Endodermal cell (in vitro differentiated cells): ENCODE measurements around the gene MAP9. TPM values are rescaled to one million over a fixed set of nuclear protein-coding genes. Genes with fewer than 3 reads are reported as not detected.

Experiments used
- DNase-seq: peaks from one replicate; pipeline ENCODE4 v3.0.0-alpha.2; 2017
- H3K27ac ChIP-seq: 2 replicates; pipeline ENCODE4 v1.5.1; 2013; ENCODE audit warnings: mild to moderate bottlenecking, low read depth, low read length, moderate library complexity
- H3K27me3 ChIP-seq: 2 replicates; pipeline ENCODE4 v1.6.1; 2013; ENCODE audit warnings: mild to moderate bottlenecking, low read length, moderate library complexity; ENCODE audit not compliant: insufficient read depth, control insufficient read depth, poor library complexity, severe bottlenecking
- H3K36me3 ChIP-seq: 2 replicates; pipeline ENCODE4 v1.7.0; 2013; ENCODE audit warnings: mild to moderate bottlenecking, low read length, moderate library complexity; ENCODE audit not compliant: control insufficient read depth, insufficient read depth
- H3K4me1 ChIP-seq: one replicate; pipeline ENCODE4 v1.7.0; 2013; ENCODE audit warnings: low read length; ENCODE audit not compliant: control insufficient read depth, insufficient read depth
- H3K4me3 ChIP-seq: 2 replicates; pipeline ENCODE4 v1.5.1; 2013; ENCODE audit warnings: mild to moderate bottlenecking, low read length, moderate library complexity
- H3K9ac ChIP-seq: 2 replicates; pipeline ENCODE4 v1.6.1; 2013; ENCODE audit warnings: mild to moderate bottlenecking, low read length, moderate library complexity; ENCODE audit not compliant: poor library complexity, severe bottlenecking; ENCODE audit errors: extremely low read depth
- H3K9me3 ChIP-seq: 2 replicates; pipeline ENCODE4 v1.6.1; 2013; ENCODE audit warnings: mild to moderate bottlenecking, low read length, moderate library complexity; ENCODE audit not compliant: control insufficient read depth
- H3K27ac Mint-ChIP-seq: 2 replicates; pipeline ENCODE4 v1.8.0; 2020; ENCODE audit warnings: mixed read lengths
- H3K27me3 Mint-ChIP-seq: 2 replicates; pipeline ENCODE4 v1.8.0; 2021; ENCODE audit warnings: mild to moderate bottlenecking, mixed read lengths; ENCODE audit not compliant: insufficient read depth
- H3K36me3 Mint-ChIP-seq: 2 replicates; pipeline ENCODE4 v1.8.0; 2020; ENCODE audit warnings: low read depth, mixed read lengths
- H3K4me1 Mint-ChIP-seq: 2 replicates; pipeline ENCODE4 v1.8.0; 2020; ENCODE audit warnings: mixed read lengths
- H3K4me3 Mint-ChIP-seq: 2 replicates; pipeline ENCODE4 v1.8.0; 2020; ENCODE audit warnings: mild to moderate bottlenecking, moderate library complexity, mixed read lengths
- H3K9me3 Mint-ChIP-seq: 2 replicates; pipeline ENCODE4 v1.8.0; 2020; ENCODE audit warnings: mild to moderate bottlenecking, mixed read lengths
- WGBS, 2 experiments: methylation state at CpG; one replicate each; pipeline versions ENCODE4 v1.1.5 to v1.1.7; 2013; ENCODE audit warnings: missing lambda C conversion rate in 2 of 2, mixed read lengths in 1 of 2; ENCODE audit not compliant: insufficient coverage in 1 of 2, insufficient read length in 1 of 2; 5-methylcytosine and 5-hydroxymethylcytosine counted together
- total RNA-seq, 2 donors: library from RNA; stranded (reverse); fragmentation: NEBNext Ultra II Directional in 1 of 2; extraction: Animal tissue kit (Norgen Biotek cat#: 25700) in 1 of 2; gene quantifications; 2 replicates in 1 of 2; 3 replicates in 1 of 2; pipeline ENCODE4 v1.2.1, GENCODE V29; 2021
- TF ChIP-seq, protein P1 (sequence below): fragments of 200-600 bp; sonication (generic); conservative IDR thresholded peaks from 2 replicates; pipeline ENCODE4 v1.5.0; 2021; ENCODE audit warnings: antibody characterized with exemption, mild to moderate bottlenecking

Gene MAP9
- total RNA-seq, 2 donors from 2014 or later: 26.4 to 39.0 TPM

DNA sequence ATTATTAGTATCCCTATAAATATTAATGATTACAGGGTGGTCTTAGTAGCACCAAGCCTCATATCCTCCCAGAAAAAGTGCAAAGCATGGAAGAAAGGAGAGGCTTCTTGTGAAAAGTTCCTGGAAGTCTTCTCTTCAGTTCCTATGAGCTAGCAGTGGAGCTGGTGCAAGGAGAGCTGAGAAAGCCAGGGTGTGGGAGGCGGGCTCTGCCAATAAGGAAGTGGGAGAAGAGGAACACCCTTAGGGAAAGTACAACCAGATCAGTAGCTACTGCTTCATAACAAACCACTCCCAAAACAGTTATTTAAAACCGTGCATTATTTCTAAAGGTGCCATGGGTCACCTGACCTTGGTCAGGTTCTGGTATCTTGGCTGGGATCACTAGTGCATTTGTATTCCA, 72.4 kb downstream of the MAP9 start:
- H3K4me3 Mint-ChIP-seq: no peak overlapping the region
- Histone ChIP-seq H3K27ac (no peak overlapping the region), H3K9ac (no peak overlapping the region), H3K4me3 (no peak overlapping the region), H3K4me1 (no peaks in the 10 kb centered on the region), H3K36me3 (no peaks in the 10 kb centered on the region), H3K9me3 (no peaks in the 10 kb centered on the region), H3K27me3 (no peaks in the 10 kb centered on the region)
- H3K27ac Mint-ChIP-seq: no peak overlapping the region
- TF ChIP-seq, protein P1, sequence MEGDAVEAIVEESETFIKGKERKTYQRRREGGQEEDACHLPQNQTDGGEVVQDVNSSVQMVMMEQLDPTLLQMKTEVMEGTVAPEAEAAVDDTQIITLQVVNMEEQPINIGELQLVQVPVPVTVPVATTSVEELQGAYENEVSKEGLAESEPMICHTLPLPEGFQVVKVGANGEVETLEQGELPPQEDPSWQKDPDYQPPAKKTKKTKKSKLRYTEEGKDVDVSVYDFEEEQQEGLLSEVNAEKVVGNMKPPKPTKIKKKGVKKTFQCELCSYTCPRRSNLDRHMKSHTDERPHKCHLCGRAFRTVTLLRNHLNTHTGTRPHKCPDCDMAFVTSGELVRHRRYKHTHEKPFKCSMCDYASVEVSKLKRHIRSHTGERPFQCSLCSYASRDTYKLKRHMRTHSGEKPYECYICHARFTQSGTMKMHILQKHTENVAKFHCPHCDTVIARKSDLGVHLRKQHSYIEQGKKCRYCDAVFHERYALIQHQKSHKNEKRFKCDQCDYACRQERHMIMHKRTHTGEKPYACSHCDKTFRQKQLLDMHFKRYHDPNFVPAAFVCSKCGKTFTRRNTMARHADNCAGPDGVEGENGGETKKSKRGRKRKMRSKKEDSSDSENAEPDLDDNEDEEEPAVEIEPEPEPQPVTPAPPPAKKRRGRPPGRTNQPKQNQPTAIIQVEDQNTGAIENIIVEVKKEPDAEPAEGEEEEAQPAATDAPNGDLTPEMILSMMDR: no peak
- H3K27me3 Mint-ChIP-seq: no peaks in the 10 kb centered on the region
- 90% methylated on average over 2 of the region's 2 CpGs; no CpG with 5 or more reads in 1 of the 2 experiments for WGBS, 2 experiments
- peaks cover 7% of the 10 kb centered on the region for H3K9me3 Mint-ChIP-seq
- no peaks in the 10 kb centered on the region for H3K36me3 Mint-ChIP-seq
- DNase-seq: no peak
- H3K4me1 Mint-ChIP-seq: peaks cover 7% of the 10 kb centered on the region

DNA sequence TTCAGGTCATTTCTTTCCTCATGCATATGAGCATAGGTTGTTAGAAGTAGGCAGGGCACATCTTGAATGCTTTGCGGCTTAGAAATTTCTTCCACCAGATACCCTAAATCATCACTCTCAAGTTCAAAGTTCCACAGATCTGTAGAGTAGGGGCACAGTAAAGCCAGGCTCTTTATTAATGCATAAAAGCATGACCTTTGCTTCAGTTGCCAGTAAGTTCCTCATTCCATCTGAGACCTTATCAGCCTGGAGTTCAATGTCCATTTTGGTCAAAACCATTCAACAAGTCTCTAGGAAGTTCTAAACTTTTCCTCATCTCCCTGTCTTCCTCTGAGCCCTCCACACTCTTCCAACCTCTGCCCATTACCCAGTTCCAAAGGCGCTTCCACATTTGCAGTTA, 77.7 kb downstream of the MAP9 start:
- no peaks in the 10 kb centered on the region for H3K36me3 ChIP-seq
- no peak overlapping the region for H3K4me3 ChIP-seq
- Mint-ChIP-seq H3K36me3 (no peaks in the 10 kb centered on the region), H3K4me3 (no peak overlapping the region), H3K4me1 (no peaks in the 10 kb centered on the region), H3K9me3 (peaks cover 28% of the 10 kb centered on the region), H3K27me3 (no peaks in the 10 kb centered on the region), H3K27ac (no peak overlapping the region)
- no peak overlapping the region for H3K9ac ChIP-seq
- no peaks in the 10 kb centered on the region for H3K27me3 ChIP-seq
- no peak for DNase-seq
- no peak overlapping the region for H3K27ac ChIP-seq
- 90% methylated on average over 2 of the region's 2 CpGs; no CpG with 5 or more reads in 1 of the 2 experiments for WGBS, 2 experiments
- H3K9me3 ChIP-seq: peaks cover 25% of the 10 kb centered on the region
- H3K4me1 ChIP-seq: no peaks in the 10 kb centered on the region
- TF ChIP-seq, protein P1: no peak

Other genes with a start within 250 kb of the MAP9 start
- gene NPY2R, start 168.3 kb downstream of the MAP9 start, total RNA-seq: not detected